ENCODE measurements around the gene ZFYVE9. TPM values are rescaled to one million over a fixed set of nuclear protein-coding genes. Genes with fewer than 3 reads are reported as not detected.
A peak's percentile ranks its signal among the peaks of the same experiment; 100 is the strongest.

Gene ZFYVE9
- total and polyA plus RNA-seq, 2 of the 13 experiments (the other 11 are each of a cell fraction or from before 2014, with no cell fraction given), result 9.2 to 19.8 TPM

GRCh38 chr1:52140633-52141512 is 1.0 kb upstream of the ZFYVE9 start:
- no peaks in the 10 kb centered on the region; a peak in 1 of 5 replicates for H3K27me3 ChIP-seq (ENCODE audit: control insufficient read depth in 1 of 2, insufficient read depth in 2 of 2, low read length in 2 of 2)
- in situ Hi-C loops (cut with HindIII; ENCODE audit: extremely low pct_ligation_motif_present, low pct_unique_long_range_greater_than_20kb) (loop anchor here (5.0 kb wide), 1 partner anchor 146 kb away; no protein-coding TSS in a partner anchor), intact Hi-C loops (cut with micrococcal nuclease; ENCODE audit: unreplicated experiment) (no loop called here)
- no peaks in the 10 kb centered on the region for H3K9me3 ChIP-seq (ENCODE audit: low read length)
- DNase-seq (ENCODE audit: low spot score) (peak; percentile 10), ATAC-seq (no peak), FAIRE-seq (no peak)
- CTCF ChIA-PET (ENCODE audit: low intra/inter-chr PET ratio, low total read pairs), result interaction anchor here (2.1 kb wide), 1 partner anchor 156 kb away, joined by 16 read pairs; no protein-coding TSS in a partner anchor
- no peaks in the 10 kb centered on the region for H3K36me3 ChIP-seq (replicated peaks in 1 of 2; ENCODE audit: control insufficient read depth in 1 of 2, insufficient read depth in 2 of 2, low read length in 2 of 2)
- H2AFZ ChIP-seq (ENCODE audit: low read length), result peak overlapping the region; percentile 98
- peak overlapping the region; percentile 91 to 93 (median 93); a peak in 5 of 6 replicates for H3K4me3 ChIP-seq (replicated peaks in 1 of 3; ENCODE audit: insufficient read depth in 1 of 3, low read depth in 2 of 3, low read length in 3 of 3)
- POLR2A ChIA-PET, result interaction anchor here (1.3 kb wide), 1 partner anchor 165 kb away, joined by 3 read pairs; no protein-coding TSS in a partner anchor
- peak overlapping the region; percentile 95 for H3K4me2 ChIP-seq (ENCODE audit: low read depth, low read length)
- H4K20me1 ChIP-seq (ENCODE audit: insufficient read depth, low read length), result no peaks in the 10 kb centered on the region
- 1% methylated on average over 2 of the region's 2 CpGs for WGBS (ENCODE audit: low lambda C conversion rate)
- H3K4me1 ChIP-seq (ENCODE audit: insufficient read depth, low read length), result peaks cover 57% of the 10 kb centered on the region
- peak overlapping the region; percentile 95; the same call in 1 of the 2 replicates for H3K9ac ChIP-seq (ENCODE audit: insufficient read depth, low read depth, low read length)
- BruUV-seq (replicated peaks), result TSS peak; percentile 86
- peak overlapping the region; percentile 67 for H3K27ac ChIP-seq (ENCODE audit: extremely low read length, insufficient read depth, low read length)
- H3K79me2 ChIP-seq (ENCODE audit: insufficient read depth, low read length), result peaks cover 35% of the 10 kb centered on the region
- TF ChIP-seq TEF (CRISPR knock-in tag; IDR thresholded peaks at IDR 0.05), result peak; percentile 52; the same call in 1 of the 2 replicates
- no peak for TF ChIP-seq ZBED4 (CRISPR knock-in tag; IDR thresholded peaks at IDR 0.05; ENCODE audit: borderline replicate concordance)
- TF ChIP-seq SP2 (CRISPR knock-in tag; IDR thresholded peaks at IDR 0.05), result no peak
- TF ChIP-seq PHF21A (CRISPR knock-in tag; IDR thresholded peaks at IDR 0.05), result 0 out of 2 replicates have a peak, but pooled peaks have one; percentile 22
- TF ChIP-seq KDM2A (CRISPR knock-in tag; IDR thresholded peaks at IDR 0.05; ENCODE audit: borderline replicate concordance, low read depth), result no peak
- no peak for TF ChIP-seq YEATS4 (CRISPR knock-in tag; IDR thresholded peaks at IDR 0.05; ENCODE audit: borderline replicate concordance)
- TF ChIP-seq ZNF513 (CRISPR knock-in tag; conservative IDR thresholded peaks at IDR 0.05), result no peak
- no peak for TF ChIP-seq SRSF4 (IDR thresholded peaks at IDR 0.05; ENCODE audit: low read depth, low read length, poor library complexity, severe bottlenecking)
- TF ChIP-seq DBP (CRISPR knock-in tag; IDR thresholded peaks at IDR 0.05; ENCODE audit: not compliant biosample characterization), result no peak
- TF ChIP-seq ZXDC (CRISPR knock-in tag; IDR thresholded peaks at IDR 0.05), result no peak
- no peak for TF ChIP-seq ZMYM3 (CRISPR knock-in tag; IDR thresholded peaks at IDR 0.05)

Data from HepG2 (cell line).